Stimulated activated CD8-positive, alpha-beta memory T cell treated with anti-CD3 and anti-CD28 coated beads, Interleukin-2, amount 100 ng/mL, for 48 hours (primary cell): Measurements from ENCODE around the gene USP34.
"Not testable (repeated sequence)": the region's sequence is repeated elsewhere in the genome, so short reads cannot be mapped to it uniquely, and the experiment has no call there.

Experiments used
- DNase-seq, 2 donors: peaks; one replicate each; pipeline ENCODE4 v3.0.0-alpha.2; 2020; ENCODE audit warnings: low read depth in 2 of 2

Gene USP34

DNA sequence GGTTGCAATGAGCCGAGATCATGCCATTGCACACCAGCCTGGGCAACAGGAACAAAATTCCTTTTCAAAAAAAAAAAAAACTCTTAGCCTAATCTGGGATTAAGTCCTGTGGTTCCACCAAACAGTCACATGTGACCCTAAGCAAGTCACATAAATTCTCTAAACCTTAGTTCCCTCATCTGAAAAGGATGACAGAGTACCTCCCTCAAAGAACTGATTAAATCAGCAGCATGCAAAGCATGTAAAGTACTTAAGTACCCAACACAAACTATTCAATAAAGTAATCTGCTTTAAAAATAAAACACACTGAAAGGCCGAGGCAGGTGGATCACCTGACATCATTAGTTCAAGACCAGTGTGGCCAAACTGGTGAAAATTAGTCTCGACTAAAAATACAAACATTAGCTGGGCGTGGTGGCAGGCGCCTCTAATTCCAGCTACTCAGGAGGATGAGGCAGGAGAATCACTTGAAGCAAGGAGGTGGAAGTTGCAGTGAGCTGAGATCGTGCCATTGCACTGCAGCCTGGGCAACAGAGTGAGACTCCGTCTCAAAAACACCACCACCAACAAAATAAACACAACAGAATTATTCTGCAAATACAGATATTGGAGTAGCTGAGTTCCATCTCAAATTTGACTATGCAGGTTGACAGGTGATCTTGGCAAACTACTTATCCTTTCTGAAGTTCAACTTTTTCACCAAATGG, 7.0 kb downstream of the USP34 start:
- DNase-seq = no peak

DNA sequence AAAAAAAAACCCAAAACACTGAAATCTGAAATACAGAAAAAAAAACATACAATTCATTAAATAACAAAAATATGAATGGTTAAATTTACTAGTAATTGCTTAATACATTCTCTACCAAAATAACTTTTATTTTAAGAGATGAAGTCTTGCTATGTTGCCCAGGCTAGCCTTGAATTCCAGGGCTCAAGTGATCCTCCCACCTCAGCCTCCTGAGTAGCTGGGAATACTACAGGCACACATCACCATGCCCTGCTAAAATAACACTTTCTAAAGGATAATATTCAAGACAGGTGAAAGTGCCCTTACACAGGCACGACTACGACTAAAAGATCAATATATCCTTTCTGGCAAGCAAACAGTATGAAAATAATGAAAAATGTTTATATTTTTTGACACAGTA, 9.5 kb downstream of the USP34 start:
- DNase-seq = no peak

DNA sequence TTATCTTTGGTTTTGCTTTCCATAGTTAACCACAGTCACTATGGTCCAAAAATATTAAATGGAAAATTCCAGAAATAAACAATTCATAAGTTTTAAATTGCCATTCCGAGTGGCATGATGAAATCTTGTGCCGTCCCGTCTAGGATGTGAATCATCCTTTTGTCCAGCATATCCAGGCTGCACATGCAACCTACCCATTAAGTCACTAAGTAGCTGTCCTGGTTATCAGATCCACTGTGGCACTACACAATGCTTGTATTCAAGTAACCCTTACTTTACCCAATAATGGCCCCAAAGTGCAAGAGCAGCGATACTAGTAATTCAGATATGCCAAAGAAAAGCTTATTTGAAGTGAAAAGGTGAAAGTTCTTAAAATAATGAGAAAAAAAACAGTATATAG, 10.7 kb downstream of the USP34 start:
- DNase-seq = no peak

DNA sequence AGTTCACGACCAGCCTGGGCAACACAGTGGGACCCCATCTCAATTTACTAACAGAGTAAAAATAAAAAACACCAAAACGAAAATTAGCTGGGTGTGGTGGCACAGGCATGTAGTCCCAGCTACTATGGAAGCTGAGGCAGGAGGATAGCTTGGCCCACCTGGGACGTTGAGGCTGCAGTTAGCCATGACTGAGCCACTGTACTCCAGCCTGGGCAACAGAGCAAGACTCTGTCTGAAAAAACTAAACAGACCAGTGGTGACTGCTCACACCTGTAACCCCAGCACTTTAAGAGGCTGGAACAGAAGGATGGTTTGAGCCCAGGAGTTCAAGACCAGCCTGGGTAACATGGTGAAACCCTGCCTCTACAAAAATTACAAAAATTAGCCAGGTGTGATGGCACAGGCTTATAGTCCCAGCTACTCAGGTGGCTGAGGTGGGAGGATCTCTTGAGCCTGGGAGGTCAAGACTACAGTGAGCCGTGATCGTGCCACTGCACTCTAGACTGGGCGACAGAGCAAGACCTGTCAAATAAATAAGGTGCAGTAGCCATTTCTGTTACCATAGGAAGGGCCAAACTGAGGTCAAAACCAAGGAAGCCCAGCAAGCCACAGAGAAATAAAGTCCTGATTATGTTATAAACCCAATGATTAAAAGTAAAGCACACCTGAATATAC, 14.0 kb downstream of the USP34 start:
- no peak for DNase-seq

DNA sequence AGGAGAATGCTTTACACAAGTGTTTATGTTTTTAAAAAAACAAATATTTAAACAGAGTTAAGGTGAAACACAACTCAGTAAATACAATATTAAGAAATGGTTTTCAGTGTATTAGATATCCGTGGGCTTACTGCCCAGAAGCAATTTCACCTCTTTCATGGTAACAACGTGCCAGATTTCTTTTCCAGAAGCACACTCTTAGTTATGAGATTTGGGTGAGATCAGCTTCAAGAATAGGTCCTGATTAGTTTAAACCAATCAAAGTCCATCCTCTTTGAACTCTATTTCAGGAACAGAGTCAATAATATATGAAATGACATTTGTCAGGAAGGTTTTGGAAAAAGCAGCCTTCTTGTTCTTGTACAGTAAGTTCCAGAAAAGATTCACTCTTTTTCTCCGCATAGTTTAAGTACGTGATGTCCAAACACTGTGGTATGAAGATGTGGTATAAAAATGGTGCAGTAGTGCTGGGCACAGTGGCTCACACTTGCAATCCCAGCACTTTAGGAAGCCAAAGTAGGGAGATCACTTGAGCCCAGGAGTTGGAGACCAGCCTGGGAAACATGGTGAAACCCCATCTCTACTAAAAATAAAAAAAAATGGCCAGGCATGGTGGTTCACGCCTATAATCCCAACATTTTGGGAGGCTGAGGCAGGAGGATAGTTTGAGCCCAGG, 14.7 kb downstream of the USP34 start:
- no peak for DNase-seq

DNA sequence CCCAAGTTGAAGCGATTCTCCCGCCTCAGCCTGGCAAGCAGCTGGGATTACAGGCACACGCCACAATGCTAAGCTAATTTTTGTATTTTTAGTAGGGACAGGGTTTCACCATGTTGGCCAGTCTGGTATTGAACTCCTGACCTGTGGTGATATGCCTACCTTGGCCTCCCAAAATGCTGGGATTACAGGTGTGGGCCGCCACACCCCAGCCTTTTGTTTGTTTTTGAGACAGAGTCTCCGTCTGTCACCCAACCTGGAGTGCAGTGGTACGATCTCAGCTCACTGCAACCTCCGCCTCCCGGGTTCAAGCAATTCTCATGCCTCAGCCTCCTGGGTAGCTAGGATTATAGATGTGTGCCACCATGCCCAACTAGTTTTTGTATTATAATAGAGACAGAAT, 15.9 kb downstream of the USP34 start:
- not testable (repeated sequence) for DNase-seq

DNA sequence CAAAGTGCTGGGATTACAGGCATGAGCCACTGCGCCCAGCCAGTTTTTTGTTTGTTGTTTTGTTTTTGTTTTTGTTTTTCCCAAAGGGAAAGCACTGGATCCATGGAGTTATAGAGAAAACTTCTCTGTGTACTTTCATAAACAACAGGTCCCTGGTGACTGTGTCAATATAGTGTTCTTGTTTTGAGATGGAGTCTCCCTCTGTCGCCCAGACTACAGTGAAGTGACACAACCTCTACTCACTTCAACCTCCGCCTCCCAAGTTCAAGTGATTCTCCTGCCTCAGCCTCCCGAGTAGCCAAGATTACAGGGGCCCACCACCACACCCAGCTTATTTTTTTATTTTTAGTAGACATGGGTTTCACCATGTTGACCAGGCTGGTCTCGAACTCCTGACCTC, 16.5 kb downstream of the USP34 start:
- no peak for DNase-seq

DNA sequence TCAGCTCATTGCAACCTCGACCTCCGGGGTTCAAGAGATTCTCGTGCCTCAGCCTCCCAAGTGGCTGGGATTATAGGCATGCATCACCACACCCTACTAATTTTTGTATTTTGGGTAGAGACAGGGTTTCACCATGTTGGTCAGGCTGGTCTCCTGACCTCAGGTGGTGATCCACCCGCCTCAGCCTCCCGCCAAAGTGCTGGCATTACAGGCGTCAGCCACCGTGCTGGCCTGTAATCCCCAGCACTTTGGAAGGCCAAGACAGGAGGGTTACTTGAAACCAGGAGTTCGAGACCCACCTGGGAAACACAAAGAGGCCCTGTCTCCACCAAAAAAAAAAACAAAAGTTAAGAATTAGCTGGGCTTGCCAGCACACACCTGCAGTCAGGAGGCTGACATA, 18.5 kb downstream of the USP34 start:
- DNase-seq = no peak

DNA sequence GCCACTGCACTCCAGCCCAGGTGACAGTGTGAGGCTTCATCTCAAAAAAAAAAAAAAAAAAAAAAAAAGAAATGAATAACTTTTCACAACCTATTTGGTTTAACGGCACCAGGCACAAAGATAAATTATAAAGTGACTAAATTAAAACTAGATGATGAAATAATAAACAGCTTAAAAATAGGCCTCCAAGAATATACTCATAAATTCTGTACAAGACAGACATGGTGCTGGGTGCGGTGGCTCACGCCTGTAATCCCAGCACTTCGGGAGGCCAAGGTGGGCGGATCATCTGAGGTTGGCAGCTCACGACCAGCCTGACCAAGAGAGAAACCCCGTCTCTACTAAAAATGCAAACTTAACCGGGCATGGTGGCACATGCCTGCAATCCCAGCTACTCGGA, 19.7 kb downstream of the USP34 start:
- no peak for DNase-seq

DNA sequence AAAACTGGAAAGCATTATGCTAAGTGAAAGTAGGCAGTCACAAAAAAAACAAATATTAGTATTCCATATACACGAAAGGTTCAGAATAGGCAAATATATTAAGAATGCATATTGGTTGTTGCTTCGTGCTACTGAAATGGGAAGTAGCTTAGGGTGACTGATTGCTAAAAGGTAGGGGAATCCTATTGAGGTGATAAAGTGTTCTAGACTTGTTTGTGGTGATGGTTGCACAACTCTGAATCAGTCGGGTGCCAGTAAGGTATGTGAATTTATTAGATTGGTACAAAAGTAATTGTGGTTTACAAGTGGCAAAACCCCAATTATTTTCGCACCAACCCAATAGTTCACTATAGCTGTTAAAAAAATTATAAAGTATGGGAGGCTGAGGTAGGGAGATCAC, 20.7 kb downstream of the USP34 start:
- DNase-seq = no peak

DNA sequence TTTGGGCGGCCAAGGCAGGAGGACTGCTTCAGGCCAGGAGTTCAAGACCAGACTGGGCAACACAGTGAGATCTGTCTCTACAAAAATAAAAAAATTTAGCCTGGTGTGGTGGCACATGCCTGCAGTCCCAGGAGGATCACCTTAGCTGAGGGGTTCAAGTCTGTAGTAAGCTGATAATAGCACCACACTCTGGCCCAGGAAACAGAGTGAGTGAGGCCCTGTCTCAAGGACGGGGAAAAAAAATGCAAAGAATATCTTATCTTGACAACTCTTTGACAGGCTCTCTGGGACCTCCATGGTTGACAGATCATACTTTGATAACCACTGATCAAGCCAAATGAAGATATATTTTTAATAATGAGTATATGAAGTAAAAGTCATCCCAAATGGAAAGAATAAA, 22.7 kb downstream of the USP34 start:
- no peak for DNase-seq

DNA sequence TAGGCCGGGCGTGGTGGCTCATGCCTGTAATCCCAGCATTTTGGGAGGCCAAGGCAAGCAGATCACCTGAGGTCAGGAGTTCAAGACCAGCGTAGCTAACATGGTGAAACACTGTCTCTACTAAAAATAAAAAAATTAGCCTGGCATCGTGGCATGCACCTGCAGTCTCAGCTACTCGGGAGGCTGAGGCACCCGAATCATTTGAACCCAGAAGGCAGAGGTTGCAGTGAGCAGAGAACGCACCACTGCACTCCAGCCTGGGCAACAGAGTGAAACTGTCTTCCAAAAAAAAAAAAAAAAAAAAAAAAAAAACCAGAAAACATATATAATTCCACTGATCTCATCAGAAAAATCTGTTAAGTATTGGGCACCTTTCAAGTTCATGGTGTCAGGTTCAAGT, 23.9 kb downstream of the USP34 start:
- not testable (repeated sequence) for DNase-seq

DNA sequence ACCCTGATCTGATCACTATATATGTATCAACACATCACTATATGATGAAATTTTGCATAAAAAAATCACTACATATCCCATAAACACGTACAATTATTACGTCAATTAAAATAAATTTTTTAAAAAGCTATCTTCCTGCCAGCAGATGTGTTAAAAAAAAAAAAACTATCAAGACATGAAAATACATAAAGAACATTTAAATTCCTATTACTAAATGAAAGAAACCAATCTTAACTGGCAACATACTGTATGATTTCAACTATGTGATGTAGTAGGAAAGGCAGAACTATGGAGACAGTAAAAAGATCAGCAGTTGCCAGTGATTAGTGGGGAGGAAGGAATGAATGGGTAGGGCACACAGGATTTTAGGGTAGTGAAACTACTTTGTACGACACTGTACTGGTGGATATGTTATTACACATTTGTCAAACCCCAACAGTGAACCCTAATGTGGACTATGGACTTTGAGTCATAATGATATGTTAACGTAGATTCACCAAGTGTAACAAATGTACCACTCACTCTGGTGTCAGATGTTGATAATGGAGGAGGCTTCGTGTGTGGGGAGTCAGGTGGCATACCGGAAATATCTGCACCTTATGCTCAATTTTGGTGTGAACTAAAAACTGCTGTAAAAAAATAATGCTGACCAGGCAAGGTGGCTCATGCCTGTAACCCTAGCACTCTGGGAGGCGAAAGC, 27.4 kb downstream of the USP34 start:
- DNase-seq = no peak

DNA sequence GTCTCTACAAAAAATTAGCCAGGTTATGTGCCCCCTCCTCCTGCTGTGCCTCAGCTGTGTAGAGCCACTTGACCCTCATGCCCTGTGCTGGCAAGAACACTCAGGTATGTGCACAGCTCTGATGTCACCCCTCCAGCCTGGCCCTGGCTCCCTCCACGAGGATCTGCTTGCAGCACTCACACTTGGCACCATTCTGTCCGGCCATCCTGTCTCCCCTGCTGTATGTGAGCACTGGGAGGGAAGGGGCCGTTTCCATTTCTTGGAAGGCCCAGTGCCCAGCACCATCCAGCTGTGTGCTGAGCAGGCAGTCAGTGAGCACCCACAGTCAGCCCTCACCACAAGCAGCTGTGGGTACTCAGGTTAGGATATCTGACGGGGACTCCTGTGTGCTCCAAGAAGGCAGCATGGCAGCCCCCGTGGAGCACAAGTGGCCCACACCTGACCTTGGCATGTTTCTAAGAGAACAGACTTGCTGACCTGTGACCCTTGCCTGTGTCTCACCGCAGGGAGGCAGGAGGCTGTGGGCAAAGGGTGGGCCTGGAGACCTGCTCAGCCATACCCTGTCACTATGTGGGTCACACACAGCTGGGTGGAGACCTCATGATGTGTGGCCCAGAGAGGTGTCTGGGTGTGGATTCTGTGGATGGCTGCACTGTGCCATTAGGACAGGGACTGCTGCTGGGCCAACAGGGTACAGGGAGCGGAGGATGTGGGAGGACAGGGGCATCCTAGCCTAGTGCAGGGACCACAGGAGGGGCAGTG, 31.5 kb downstream of the USP34 start:
- no peak for DNase-seq

DNA sequence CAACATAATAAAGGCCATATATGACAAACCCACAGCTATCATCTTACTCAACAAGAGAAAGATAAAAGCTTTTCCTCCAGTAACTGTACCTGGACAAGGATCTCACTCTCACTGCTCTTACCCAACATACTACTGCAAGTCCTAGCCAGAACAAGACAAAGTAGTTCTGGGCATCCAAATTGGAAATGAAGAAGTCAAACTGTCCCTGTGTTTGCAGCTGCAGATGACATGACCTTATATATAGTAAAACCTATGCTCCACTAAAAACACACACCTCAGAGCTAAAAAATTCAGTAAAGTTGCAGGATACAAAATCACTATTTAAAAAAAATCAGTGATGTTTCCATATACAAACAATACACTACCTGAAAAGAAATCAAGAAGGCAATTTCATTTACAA, 32.2 kb downstream of the USP34 start:
- no peak for DNase-seq

DNA sequence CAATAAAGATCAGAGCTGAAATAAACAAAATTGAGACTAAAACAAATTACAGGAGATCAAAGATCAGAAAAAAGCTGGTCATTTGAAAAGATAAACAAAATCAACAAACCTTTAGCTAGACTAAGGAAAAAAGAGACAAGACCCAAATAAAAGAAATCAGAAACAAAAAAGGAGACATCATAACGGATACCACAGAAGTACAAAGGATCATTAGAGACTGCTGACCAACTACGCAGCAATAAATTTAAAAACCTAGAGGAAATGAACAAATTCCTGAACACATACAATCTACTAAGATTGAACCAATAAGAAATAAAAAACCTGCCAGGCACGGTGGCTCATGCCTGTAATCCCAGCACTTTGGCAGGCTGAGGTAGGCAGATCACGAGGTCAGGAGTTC, 33.7 kb downstream of the USP34 start:
- no peak for DNase-seq

DNA sequence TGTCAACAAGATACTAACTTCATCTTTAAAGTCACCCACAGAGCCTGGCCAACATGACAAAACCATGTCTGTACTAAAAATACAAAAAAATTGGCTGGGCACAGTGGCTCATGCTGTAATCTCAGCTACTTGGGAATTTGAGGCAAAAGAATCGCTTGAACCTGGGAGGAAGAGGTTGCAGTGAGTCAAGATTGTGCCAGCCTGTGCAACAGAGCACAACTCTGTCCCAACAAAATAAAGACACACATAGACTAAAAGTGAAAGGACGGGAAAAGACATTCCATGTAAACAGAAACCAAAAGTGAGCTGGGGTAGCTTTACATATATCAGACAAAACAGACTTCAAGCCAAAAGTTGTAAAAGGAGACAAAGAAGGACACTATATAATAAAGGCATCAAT, 34.8 kb downstream of the USP34 start:
- no peak for DNase-seq

DNA sequence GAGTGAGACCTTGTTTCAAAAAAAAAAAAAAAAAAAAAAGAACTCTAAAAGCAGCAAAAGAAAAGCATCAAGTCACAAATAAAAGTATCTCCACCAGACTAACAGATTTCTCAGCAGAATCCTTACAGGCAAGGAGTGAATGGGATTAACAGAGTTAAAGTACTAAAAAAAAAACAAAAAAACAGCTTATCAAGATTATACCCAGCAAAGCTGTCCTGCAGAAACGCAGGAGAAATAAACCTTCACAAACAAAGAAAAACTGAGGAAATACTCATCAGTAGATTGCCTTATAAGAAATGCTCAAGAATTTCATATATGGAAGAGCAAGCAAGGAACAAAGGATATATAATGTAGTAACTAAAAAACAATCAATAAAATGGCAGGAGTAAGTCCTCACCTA, 35.6 kb downstream of the USP34 start:
- no peak for DNase-seq

DNA sequence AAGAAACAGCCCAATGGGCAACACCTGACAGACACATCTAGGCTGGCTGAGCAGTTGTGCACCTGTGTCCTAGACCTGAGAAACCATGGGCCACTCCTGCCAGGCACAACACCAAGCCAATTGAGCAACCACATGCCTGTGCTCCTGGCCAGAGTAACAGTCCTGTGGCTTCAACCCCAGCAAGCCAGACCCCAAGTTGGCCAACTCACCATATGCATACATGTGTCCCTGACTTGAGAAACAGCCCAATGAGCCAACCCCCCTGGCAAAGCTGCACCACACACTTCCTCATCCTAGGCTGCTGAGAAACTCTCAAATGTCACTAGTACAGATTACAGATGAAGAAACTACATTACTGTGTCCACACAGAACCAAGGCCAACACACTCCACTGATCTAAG, 36.6 kb downstream of the USP34 start:
- DNase-seq = no peak

DNA sequence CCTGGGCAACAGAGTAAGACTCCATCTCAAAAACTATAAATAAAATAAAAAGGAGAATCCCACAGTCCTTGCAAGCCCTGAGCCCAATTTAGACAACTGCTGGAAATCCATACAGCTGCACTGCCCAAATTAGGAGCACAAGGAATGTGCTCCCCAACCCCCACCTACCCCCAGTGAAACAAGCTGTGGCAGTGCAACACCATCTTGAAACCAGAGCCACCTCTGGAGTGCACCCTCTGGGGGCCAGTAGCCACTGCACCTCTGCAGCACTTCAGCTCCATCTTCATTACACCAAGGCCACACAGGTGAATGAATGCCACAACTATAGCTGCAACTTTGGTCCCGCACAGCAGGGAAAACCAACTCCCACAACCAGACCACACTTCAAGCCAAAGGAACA, 37.3 kb downstream of the USP34 start:
- no peak for DNase-seq

DNA sequence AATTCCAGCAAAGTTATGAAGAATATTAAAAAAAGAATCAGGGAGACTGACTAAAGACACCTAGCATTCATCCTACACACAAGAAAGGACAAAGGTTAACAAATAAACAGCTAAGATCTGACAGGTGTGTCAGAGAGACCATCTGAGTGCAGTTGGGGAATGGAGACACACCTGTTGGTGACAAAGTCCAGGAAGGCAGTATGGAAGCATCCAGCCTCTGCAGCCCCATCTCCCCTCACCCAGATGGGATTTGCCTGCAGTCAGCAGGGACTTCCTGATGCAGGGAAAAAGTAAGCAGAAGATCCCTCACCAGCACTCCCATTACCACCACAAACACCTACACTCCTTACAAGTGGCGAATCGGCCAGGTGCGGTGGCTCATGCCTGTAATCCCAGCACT, 37.9 kb downstream of the USP34 start:
- no peak for DNase-seq

DNA sequence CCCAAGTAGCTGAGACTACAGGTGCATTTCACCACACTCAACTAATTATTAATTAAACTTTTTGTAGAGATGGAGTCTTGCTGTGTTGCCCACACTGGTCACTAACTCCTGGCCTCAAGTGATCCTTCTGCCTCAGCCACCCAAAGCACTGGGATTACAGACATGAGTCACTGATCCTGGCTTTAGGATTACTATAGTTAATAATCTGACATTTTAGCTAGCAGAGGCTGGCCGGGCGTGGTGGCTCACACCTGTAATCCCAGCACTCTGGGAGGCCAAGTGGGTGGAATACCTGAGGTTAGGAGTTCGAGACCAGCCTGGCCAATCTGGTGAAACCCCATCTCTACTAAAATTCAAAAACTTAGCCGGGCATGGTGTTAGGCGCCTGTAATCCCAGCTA, 39.5 kb downstream of the USP34 start:
- DNase-seq = no peak
